ENCODE measurements around the gene ZNF563.
"Not testable (repeated sequence)": the region's sequence is repeated elsewhere in the genome, so short reads cannot be mapped to it uniquely, and the experiment has no call there.

Gene ZNF563

DNA sequence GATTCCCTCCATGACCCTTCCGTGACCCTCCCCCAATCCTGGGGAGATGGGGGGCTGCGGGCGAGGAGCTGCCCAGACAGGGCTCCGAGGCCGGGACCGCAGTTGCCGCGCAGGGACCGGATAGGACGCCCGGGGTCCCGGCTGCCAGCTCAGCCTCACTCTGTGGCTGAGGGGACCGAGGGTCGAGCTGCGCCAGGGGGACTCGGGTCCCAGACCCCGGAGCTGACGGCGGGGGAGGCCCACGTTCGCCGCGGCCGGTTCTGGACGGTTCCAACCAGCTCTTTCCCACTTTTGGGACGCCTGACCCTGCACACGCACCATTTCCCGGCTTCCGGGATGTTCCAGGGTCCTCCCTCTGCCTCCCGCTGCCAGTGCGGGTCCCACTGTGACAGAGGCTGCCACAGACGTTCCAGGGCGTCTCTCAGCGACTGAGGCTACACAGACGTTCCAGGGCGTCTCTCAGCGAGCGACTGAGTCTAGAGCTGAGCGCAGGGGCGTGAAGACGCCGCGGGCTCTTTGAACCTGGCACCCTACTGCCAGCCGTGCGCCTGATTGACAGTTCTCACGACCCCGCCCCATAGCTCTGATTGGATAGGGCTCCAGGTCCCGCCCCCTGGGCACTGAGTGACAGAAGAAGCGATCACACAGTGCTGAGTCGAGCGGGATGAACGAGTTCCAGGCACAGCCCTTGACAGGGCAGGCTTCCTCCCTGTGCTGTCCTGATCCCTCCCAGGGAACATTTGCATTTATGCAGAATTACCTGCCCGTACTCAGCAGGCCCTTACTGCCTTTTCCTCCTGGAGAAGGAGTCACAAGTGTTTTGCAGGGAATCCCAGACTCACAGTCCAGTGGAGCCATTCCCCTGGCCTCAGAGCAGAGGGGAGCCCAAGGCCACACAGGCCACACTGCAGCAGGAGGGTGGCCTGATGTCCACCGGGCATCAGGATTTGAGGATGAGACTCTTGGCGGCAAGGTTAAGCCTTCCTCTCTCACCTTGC lies at the start of gene ZNF563:
TSS of gene ZNF563 (minus strand) at position 472 of the 998 bp plus-strand sequence. CDS start at position 321, 151 bp downstream.
- peak; percentile 93 to 96 for DNase-seq

GRCh38 chr19:12380444-12380737 lies 47.0 kb upstream of the ZNF563 start:
- no peak for DNase-seq

GRCh38 chr19:12379732-12380443 lies 46.5 kb upstream of the ZNF563 start:
- no peak for DNase-seq

DNA sequence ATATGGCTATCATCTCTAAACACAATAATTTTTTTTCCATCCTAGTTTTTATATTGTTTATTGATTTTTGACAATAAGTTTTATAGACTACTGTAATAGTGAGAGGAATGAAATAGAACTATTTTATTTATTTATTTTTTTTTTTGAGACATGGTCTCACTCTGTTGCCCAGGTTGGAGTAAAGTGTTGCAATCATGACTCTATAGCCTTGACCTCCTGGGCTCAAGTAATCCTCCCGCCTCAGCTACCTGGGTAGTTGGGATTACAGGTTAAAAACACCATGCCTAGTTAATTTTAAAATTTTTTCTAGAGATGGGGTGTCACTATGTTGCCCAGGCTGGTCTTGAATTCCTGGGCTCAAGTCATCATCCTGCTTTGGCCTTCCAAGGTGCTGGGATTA lies 40.6 kb upstream of the ZNF563 start:
- DNase-seq, result no peak

GRCh38 chr19:12365236-12366162 lies 32.1 kb upstream of the ZNF563 start, which contains the start of gene ZNF442:
ZNF442 (minus strand) TSS chr19:12365683; CDS start chr19:12363631, 2,052 bp downstream.
- DNase-seq, result peak; percentile 90 to 91

- DNase-seq, result no peak
Measured at GRCh38 chr19:12364391-12365235, 31.2 kb upstream of the ZNF563 start.

DNA sequence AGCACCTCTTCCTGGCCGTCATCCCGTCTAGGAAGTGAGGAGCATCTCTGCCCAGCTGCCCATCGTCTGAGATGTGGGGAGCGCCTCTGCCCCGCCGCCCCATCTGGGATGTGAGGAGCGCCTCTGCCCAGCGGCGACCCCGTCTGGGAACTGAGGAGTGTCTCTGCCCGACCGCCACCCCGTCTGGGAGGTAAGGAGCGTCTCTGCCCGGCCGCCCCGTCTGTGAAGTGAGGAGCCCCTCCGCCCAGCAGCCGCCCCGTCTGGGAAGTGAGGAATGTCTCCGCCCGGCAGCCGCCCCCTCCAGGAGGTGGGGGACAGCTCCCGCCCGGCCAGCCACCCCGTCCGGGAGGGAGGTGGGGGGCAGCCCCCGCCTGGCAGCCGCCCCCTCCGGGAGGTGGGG lies 28.8 kb upstream of the ZNF563 start:
- not testable (repeated sequence) for DNase-seq

DNA sequence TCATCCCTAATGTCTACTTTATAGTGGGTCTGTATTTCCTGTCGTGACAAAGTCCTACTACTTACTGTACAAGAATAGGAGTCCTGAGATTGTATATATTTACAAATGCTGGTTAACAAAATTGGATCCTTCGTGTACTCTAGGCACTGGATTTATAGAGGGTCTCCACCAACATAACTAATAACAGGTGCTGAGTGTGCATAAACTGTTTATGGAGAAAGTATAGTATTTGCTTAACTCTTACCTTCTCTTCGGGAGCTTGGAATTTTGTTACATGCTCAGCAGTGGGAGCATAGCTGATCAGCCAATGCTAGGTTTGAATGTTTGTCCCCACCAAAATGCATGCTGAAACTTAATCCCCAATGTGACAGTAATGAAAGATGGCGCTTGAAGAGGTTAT lies 19.9 kb upstream of the ZNF563 start:
- DNase-seq, result no peak

- no peak for DNase-seq
Measured at GRCh38 chr19:12350890-12351197, 17.4 kb upstream of the ZNF563 start.

DNA sequence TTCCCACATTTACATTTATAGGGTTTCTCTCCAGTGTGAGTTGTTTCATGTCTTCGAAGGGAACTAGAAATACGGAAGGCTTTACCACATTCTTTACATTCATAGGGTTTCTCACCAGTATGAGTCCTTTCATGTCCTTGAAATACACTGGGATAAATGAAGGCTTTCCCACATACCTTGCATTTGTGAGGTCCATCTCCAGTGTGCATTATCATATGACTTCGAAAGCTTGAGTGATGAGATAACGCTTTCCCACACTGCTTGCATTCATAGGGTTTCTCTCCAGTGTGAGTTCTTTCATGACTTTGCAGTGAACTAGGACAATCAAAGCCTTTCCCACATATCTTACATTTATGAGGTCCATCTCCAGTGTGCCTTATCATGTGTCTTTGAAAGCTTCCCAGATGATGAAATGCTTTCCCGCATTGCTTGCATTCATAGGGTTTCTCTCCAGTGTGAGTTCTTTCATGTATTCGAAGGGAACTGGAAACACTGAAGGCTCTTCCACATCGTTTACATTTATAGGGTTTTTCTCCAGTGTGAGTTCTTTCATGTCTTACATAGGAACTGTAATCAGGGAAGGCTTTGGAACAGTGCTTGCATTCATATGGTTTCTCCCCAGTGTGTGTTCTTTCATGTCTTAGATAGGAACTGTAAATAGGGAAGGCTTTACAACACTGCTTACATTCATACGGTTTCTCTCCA lies 16.9 kb upstream of the ZNF563 start:
- DNase-seq, result no peak

DNA sequence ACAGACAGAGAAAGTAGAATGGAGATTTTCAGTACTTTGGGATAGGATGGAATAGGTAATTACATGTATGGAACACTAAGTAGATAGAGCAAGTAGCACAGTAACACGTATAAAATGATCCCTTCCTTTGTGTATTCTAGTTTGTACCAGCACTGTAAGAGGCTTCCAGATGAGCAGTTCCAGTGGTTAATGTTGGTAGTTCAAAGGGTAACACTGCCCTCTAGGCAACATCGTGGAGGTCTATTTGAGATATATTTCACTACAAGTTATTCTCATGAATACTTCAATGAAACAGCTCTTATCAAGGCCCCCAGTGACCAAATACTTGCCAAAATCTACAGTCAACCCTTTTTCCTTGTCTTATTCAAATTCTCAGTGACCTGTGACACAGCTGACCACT lies 13.5 kb upstream of the ZNF563 start:
- DNase-seq, result no peak

DNA sequence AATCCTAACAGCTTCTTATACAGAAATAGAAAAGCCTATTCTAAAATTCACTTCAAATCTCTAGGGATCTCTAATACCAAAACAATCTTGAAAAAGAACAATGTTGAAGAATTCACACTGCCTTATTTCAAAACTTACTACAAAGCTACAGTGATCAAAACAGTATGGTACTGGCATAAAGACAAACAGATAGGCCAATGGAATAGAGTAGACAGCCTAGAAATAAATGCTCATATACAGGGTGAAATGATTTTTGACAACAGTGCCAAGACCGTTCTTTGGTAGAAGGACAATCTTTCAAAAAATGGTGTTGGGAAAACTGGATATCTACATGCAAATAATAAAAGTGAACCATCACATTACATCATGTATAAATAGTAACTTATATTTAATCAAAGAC lies 11.8 kb upstream of the ZNF563 start:
- no peak for DNase-seq

- no peak for DNase-seq
Measured at GRCh38 chr19:12331211-12331941, 2.1 kb downstream of the ZNF563 start.

GRCh38 chr19:12330340-12330739 lies 3.1 kb downstream of the ZNF563 start:
- DNase-seq, result no peak

DNA sequence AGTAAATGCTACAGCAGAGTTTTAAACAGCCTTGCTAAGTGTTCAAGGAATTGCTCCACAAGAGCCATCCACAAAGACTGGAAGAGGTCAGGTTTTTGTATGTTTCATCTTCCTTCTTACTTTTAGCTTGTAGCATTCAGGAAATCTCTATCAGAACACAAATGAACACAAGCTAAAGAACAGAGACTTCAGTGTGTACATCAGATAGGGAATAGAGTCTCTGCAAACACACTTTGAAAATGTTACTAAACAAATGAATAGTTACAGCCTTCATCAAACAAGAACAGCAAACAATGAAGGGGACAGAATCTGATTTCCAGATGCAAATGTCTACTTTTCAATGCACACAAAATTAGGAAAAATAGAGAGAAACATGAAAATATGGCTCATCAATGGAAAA lies 7.7 kb downstream of the ZNF563 start:
- DNase-seq, result no peak

DNA sequence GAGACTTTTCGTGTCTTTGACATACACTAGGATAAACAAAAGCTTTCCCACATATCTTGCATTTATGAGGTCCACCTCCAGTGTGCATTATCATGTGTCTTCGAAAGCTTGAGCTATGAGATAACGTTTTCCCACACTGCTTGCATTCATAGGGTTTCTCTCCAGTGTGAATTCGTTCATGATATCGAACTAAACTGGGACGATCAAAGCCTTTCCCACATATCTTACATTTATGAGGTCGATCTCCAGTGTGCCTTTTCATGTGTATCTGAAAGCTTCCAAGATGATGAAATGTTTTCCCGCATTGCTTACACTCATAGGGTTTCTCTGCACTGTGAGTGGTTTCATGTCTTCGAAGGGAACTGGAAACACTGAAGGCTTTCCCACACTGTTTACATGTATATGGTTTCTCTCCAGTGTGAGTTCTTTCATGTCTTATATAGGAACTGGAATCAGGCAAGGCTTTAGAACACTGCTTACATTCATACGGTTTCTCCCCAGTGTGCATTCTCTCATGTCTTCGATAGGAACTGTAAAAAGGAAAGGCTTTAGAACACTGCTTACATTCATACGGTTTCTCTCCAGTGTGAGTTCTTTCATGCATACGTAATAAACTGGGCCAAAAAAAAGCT lies 14.5 kb downstream of the ZNF563 start:
- no peak for DNase-seq

GRCh38 chr19:12314553-12314952 lies 18.9 kb downstream of the ZNF563 start:
- no peak for DNase-seq

GRCh38 chr19:12308891-12309290 lies 24.5 kb downstream of the ZNF563 start:
- not testable (repeated sequence) for DNase-seq

GRCh38 chr19:12295191-12295590 lies 38.2 kb downstream of the ZNF563 start:
- no peak for DNase-seq

Measured in NCI-H2081 (cell line).